Thymus (tissue), 11 donors: Measurements from ENCODE around the gene CARM1. TPM values are rescaled to one million over a fixed set of nuclear protein-coding genes. Genes with fewer than 3 reads are reported as not detected.
"Not testable (repeated sequence)": the region's sequence is repeated elsewhere in the genome, so short reads cannot be mapped to it uniquely, and the experiment has no call there.

ENCODE experiments used
- DNase-seq, 9 donors: peaks; one replicate each; pipeline ENCODE4 v3.0.0-alpha.2; 2013; ENCODE audit warnings: low spot score in 9 of 9, low read depth in 6 of 9, missing footprints in 1 of 9
- H3K27ac ChIP-seq, 2 donors: one replicate each; pipeline ENCODE4 v1.5.1; 2013; ENCODE audit warnings: control low read depth in 1 of 2, low read depth in 1 of 2, low read length in 1 of 2, mild to moderate bottlenecking in 1 of 2, moderate library complexity in 1 of 2
- H3K27me3 ChIP-seq, 2 donors: one replicate each; pipeline ENCODE4 v1.5.1; 2013; ENCODE audit warnings: low read length in 1 of 2; ENCODE audit not compliant: control insufficient read depth in 2 of 2, insufficient read depth in 1 of 2
- H3K36me3 ChIP-seq, 2 donors: one replicate each; pipeline ENCODE4 v1.5.1; 2013; ENCODE audit warnings: low read length in 1 of 2, mild to moderate bottlenecking in 1 of 2, moderate library complexity in 1 of 2; ENCODE audit not compliant: control insufficient read depth in 2 of 2, insufficient read depth in 2 of 2
- H3K4me1 ChIP-seq, 2 donors: one replicate each; pipeline ENCODE4 v1.5.1; 2013; ENCODE audit warnings: low read length in 2 of 2; ENCODE audit not compliant: control insufficient read depth in 2 of 2, insufficient read depth in 2 of 2
- H3K4me3 ChIP-seq, 2 donors: one replicate each; pipeline ENCODE4 v1.5.1; 2013; ENCODE audit warnings: low read length in 2 of 2, control low read depth in 1 of 2, mild to moderate bottlenecking in 1 of 2
- H3K9me3 ChIP-seq, 2 donors: one replicate each; pipeline ENCODE4 v1.5.1; 2013; ENCODE audit warnings: low read length in 1 of 2, mild to moderate bottlenecking in 1 of 2; ENCODE audit not compliant: control insufficient read depth in 2 of 2, insufficient read depth in 1 of 2
- WGBS: extraction: QIAGEN DNeasy Blood & Tissue Kit; methylation state at CpG from one replicate; pipeline ENCODE4 v1.1.7; 2013; 5-methylcytosine and 5-hydroxymethylcytosine counted together
- polyA plus RNA-seq: library from polyadenylated mRNA; stranded (reverse); fragments of 200-250 nt; gene quantifications from one replicate; pipeline ENCODE4 v1.2.3, GENCODE V29; 2013
- total RNA-seq: library from RNA; stranded (reverse); fragments of 120-200 nt; gene quantifications from one replicate; pipeline ENCODE4 v1.2.4, GENCODE V29; 2013
- donor health status: healthy.

CARM1 gene
- total and polyA plus RNA-seq, 2 donors: 7.0 to 30.8 TPM

DNA sequence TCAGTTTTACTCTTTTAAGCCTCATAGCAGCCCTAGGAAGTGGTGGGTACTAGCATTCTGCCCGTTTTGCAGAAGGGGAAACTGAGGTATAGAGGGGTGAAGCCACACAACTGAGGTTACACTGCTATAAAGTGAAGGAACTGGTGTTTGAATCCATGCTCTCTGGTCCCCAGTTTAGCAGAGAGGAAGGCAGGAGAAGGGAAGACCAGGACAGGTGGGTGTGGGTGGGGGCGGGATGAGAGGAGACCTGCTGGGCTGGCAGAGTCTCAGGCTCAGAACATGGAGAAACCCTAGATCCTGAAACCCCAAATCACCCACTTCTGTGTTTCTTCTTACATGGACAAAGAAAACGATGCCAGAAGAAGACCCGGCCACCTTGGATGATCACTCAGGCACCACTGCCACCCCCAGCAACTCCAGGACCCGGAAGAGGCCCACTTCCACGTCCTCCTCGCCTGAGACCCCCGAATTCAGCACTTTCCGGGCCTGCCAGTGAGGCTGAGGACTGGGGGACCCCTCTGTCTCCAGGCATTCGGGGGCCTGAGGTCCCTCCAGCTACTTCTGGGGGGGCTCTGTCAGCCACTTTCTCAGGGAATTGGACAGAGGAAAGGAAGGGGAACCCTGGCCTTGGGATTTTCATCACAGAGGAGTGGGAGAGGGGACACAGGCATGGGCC is 2.3 kb upstream of the CARM1 start:
- no peak overlapping the region for H3K27ac ChIP-seq
- no peaks in the 10 kb centered on the region for H3K36me3 ChIP-seq
- H3K4me1 ChIP-seq: peaks cover 8 to 26% of the 10 kb centered on the region in 2 donors
- H3K9me3 ChIP-seq: no peaks in the 10 kb centered on the region
- no peak for DNase-seq
- no peak overlapping the region for H3K4me3 ChIP-seq
- 96% methylated on average over 10 of the region's 10 CpGs for WGBS
- H3K27me3 ChIP-seq: peaks cover 0 to 3% of the 10 kb centered on the region in 2 donors

DNA sequence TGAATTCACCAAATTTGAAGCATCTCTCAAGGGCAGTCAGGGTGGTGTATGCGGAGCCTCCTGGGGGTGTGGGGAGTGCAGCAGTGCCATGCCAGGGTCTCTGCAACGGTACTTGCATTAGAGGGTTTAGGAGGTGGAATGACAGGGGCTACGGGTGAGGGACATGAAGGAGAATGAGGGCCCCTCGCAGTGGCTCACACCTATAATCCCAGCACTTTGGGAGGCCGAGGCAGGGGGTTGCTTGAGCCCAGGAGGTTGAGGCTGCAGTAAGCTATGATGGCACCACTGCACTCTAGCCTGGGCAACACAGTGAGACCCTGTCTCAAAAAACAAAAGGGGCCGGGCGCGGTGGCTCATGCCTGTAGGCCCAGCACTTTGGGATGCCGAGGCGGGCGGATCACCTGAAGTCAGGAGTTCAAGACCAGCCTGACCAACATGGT is 1.5 kb upstream of the CARM1 start:
- not testable (repeated sequence) for DNase-seq, H3K9me3 ChIP-seq, H3K4me3 ChIP-seq, H3K27me3 ChIP-seq, H3K27ac ChIP-seq, H3K36me3 ChIP-seq
- 98% methylated on average over 11 of the region's 11 CpGs for WGBS
- H3K4me1 ChIP-seq: peaks cover 8 to 17% of the 10 kb centered on the region in 2 donors

DNA sequence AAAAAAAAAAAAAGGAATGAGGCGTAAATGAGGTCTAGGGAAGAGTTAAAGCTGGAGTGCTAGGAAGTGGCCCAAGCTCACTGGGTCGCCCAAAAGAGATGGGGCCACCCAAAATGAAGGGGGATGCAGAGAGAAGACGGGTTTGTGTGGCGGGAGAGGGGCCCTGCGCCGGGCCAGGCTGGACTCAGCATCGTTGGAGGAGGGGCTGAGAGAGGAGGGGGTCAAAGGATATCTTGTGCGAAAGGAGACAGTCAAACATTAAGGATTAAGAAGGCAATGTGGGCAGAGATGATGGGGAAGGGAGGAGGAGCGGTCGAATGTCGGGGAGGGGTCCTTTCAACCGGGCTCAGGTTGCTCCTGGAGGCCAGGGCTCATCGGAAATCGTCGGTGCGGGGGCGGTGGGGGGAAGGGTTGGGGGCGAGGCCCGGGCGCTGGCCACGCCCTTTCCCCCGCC is 825 bp upstream of the CARM1 start:
- Histone ChIP-seq H3K4me3 (peak overlapping the region; percentile 46 to 83), H3K27me3 (peaks cover 0 to 3% of the 10 kb centered on the region in 2 donors), H3K36me3 (no peaks in the 10 kb centered on the region), H3K27ac (peak overlapping the region; percentile 61 to 78), H3K9me3 (no peaks in the 10 kb centered on the region), H3K4me1 (peaks cover 8 to 17% of the 10 kb centered on the region in 2 donors)
- DNase-seq: no peak
- 9% methylated on average over 22 of the region's 22 CpGs for WGBS

DNA sequence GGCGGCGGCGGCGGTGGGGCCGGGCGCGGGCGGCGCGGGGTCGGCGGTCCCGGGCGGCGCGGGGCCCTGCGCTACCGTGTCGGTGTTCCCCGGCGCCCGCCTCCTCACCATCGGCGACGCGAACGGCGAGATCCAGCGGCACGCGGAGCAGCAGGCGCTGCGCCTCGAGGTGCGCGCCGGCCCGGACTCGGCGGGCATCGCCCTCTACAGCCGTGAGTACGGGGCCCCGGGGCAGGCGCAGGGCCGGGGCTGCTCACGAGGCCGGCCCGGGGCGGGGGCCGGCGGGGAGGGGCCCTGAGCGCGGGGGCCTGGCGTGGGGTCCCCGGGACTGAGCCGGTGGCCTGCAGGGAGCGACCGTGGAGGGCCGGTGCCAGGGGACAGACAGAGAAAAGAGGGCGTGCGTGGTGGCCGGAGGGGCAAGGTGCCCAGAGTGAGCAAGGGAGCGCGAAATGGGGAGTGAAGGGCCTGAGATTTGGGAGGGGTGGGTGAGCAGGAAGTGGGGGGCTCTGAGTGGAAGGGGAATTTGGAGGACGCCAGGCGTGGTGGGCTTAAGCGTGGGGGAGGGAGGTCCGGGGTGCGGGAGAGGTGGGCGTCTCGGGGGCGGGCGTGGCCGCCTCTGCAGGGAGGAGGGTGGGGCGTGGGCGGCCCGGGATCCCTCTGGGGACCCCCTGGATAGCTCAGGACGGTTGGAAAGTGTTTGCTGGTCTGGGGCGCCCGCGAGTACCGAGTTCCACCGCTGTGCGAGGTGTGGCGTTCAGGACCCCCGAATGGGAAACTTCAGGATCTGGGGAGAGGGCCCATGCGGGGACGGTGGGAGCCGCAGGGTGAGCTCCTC is 575 bp downstream of the CARM1 start:
- H3K27me3 ChIP-seq: peaks cover 0 to 3% of the 10 kb centered on the region in 2 donors
- H3K27ac ChIP-seq: peak overlapping the region; percentile 63 to 80
- peak overlapping the region; percentile 61 to 83 for H3K4me3 ChIP-seq
- under 1% methylated on average over 84 of the region's 90 CpGs for WGBS
- H3K36me3 ChIP-seq: no peaks in the 10 kb centered on the region
- H3K4me1 ChIP-seq: peaks cover 8 to 17% of the 10 kb centered on the region in 2 donors
- DNase-seq: peak in 2 of 9 donors; percentile 46 to 51
- H3K9me3 ChIP-seq: no peaks in the 10 kb centered on the region

DNA sequence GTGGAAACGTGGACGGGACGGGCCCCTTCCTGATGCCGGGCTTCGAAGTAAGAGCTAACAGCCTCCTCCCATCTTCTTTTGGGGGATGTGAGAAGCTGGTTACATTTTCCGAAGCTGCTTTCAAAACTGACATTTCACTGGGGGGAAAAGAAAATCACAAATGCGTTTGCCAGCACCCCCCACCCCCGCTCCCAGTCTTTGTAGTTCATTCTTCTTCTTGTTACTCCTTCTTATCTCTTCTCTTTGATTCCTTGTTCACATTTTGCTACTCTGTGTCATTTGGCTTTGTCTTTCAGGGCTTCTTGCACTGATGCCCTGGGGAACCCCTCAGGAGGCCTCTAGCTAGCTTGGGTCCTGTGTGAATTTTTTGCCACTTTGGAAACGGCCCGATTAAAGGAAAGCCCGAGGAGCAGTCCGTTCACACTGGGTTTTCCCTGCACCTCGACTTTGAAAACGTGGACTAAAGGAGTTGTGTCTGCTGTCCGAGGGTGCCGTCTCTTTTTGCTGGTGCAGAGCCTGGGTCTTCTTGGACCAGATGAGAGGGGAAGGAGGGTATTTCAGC is 1.3 kb downstream of the CARM1 start:
- Histone ChIP-seq H3K36me3 (no peaks in the 10 kb centered on the region), H3K9me3 (no peaks in the 10 kb centered on the region), H3K4me3 (peak overlapping the region; percentile 61 to 83), H3K27ac (peak overlapping the region; percentile 63 to 80), H3K27me3 (peaks cover 0 to 3% of the 10 kb centered on the region in 2 donors), H3K4me1 (peaks cover 8 to 17% of the 10 kb centered on the region in 2 donors)
- 31% methylated on average over 16 of the region's 16 CpGs for WGBS
- DNase-seq: peak in 1 of 9 donors; percentile 30

DNA sequence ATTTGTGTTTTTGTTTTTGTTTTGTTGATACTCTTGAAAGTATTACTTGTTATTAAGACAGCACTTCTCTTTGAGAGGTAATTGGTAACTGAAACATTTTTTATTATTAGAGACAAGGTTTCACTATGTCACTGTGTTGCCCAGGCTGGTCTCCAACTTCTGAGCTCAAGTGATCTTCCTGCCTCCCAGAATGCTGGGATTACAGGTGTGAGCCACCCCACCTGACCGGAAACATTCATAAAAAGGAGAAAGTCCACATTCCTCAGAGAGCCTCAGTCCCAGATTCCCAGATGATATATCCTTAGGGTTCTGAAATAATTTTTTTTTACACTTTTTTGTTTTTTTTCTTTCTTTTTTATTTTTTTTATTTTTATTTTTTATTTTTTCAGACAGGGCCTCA is 2.7 kb downstream of the CARM1 start:
- H3K4me1 ChIP-seq: peaks cover 8 to 26% of the 10 kb centered on the region in 2 donors
- 100% methylated on average over 1 of the region's 1 CpG for WGBS
- no peak overlapping the region for H3K27ac ChIP-seq

DNA sequence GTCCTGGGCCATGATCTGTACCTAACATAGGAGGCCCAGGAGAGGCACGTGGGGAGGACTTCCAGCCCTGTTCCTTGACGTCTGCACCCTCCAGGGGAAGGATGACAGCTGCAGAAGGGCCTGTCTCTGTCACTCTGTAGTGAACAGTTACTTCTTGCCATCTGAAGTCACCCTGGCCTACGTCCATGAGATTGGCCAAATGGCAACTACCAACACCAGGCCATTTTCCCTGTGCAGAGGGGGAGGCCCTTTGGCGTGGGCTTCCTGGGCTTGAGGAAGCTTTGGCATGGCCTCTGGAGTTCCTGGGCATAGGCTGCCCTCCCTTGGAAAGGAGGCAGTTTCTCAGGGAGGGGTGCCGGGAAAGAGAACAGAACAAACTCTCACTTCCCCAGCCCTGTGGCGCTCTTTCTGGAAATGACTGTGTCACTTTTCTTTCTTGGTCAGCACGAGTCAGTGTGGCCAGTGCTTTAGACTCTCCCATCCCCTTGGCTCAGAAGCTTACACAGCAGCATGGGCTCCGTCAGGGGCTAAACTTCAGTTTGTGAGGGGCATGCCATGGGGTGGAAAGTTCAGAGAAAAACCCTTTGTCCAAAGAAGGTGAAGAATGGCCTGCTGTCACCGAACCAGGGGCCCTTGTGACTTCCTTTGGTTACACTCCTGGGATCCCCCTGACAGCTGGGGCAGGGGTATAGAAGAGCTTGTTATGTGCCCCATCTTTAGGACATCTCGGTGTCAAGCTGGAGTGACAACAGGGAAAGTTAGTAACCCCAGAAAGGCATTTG is 5.3 kb downstream of the CARM1 start:
- Histone ChIP-seq H3K27me3 (peaks cover 0 to 3% of the 10 kb centered on the region in 2 donors), H3K4me1 (peaks cover 5 to 32% of the 10 kb centered on the region in 2 donors), H3K4me3 (no peak overlapping the region), H3K36me3 (peaks cover 0 to 4% of the 10 kb centered on the region in 2 donors), H3K9me3 (no peaks in the 10 kb centered on the region), H3K27ac (no peak overlapping the region)
- DNase-seq: no peak
- WGBS: 88% methylated on average over 10 of the region's 10 CpGs

More for the DNA sequence above, 2.7 kb downstream of the CARM1 start:
- Histone ChIP-seq H3K9me3 (no peaks in the 10 kb centered on the region), H3K27me3 (peaks cover 0 to 3% of the 10 kb centered on the region in 2 donors), H3K4me3 (no peak overlapping the region), H3K36me3 (no peaks in the 10 kb centered on the region)
- DNase-seq: no peak

DNA sequence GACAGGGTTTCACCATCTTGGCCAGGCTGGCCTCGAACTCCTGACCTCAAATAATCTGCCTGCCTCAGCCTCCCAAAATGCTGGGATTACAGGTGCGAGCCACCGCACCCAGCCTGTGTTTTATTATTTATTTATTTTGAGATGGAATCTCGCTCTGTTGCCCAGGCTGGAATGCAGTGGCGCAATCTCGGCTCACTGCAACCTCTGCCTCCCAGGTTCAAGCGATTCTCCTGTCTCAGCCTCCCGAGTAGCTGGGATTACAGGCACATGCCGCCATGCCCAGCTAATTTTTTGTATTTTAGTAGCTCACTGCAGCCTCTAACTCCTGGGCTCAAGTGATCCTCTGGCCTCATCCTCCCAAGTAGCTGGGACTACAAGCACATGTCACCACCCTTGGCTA is 6.3 kb downstream of the CARM1 start:
- H3K4me3 ChIP-seq, H3K9me3 ChIP-seq, H3K36me3 ChIP-seq, H3K27ac ChIP-seq, DNase-seq, H3K27me3 ChIP-seq: not testable (repeated sequence)
- 96% methylated on average over 9 of the region's 9 CpGs for WGBS
- peaks cover 3 to 29% of the 10 kb centered on the region in 2 donors for H3K4me1 ChIP-seq
